IPS DF 4.7 (cell line): ENCODE results near the gene HPSE2.
"Not testable (repeated sequence)": the region's sequence is repeated elsewhere in the genome, so short reads cannot be mapped to it uniquely, and the experiment has no call there.

Experiments
- DNase-seq: peaks from one replicate; pipeline ENCODE4 v3.0.0-alpha.2; 2013; ENCODE audit warnings: low spot score; ENCODE audit errors: extremely low read depth

The HPSE2 gene

GRCh38 chr10:99235658-99236626 lies at the start of gene HPSE2:
HPSE2 (minus strand) TSS chr10:99235852.
- DNase-seq: no peak

- DNase-seq: no peak
These were observed 44.8 kb upstream of the HPSE2 start for GRCh38 chr10:99280472-99280871.

GRCh38 chr10:99279626-99280111 lies 44.0 kb upstream of the HPSE2 start:
- no peak for DNase-seq

GRCh38 chr10:99276848-99277486 lies 41.3 kb upstream of the HPSE2 start:
- DNase-seq: no peak

- DNase-seq: no peak
These were observed 30.7 kb upstream of the HPSE2 start for GRCh38 chr10:99266383-99266782.

- DNase-seq: no peak
These were observed 13.2 kb upstream of the HPSE2 start for GRCh38 chr10:99248824-99249223.

GRCh38 chr10:99247893-99248292 lies 12.2 kb upstream of the HPSE2 start:
- not testable (repeated sequence) for DNase-seq

GRCh38 chr10:99236627-99237309 lies 1.1 kb upstream of the HPSE2 start:
- DNase-seq: no peak

GRCh38 chr10:99234791-99235657 lies 628 bp downstream of the HPSE2 start:
- DNase-seq: no peak

- no peak for DNase-seq
These were observed 1.4 kb downstream of the HPSE2 start for GRCh38 chr10:99234041-99234790.

- no peak for DNase-seq
These were observed 2.0 kb downstream of the HPSE2 start for GRCh38 chr10:99233689-99234037.

GRCh38 chr10:99233000-99233688 lies 2.5 kb downstream of the HPSE2 start:
- no peak for DNase-seq

- no peak for DNase-seq
These were observed 3.2 kb downstream of the HPSE2 start for GRCh38 chr10:99232360-99232999.

- DNase-seq: no peak
These were observed 10.9 kb downstream of the HPSE2 start for GRCh38 chr10:99224766-99225165.

GRCh38 chr10:99207340-99207739 lies 28.3 kb downstream of the HPSE2 start:
- no peak for DNase-seq

GRCh38 chr10:99203310-99203709 lies 32.3 kb downstream of the HPSE2 start:
- DNase-seq: no peak

GRCh38 chr10:99172950-99173349 lies 62.7 kb downstream of the HPSE2 start:
- no peak for DNase-seq

GRCh38 chr10:99172128-99172738 lies 63.4 kb downstream of the HPSE2 start:
- DNase-seq: peak; percentile 25
